Large intestine (tissue), 3 donors: ENCODE measurements around the gene TBC1D22A. TPM values are rescaled to one million over a fixed set of nuclear protein-coding genes. Genes with fewer than 3 reads are reported as not detected.

Experiments used
- DNase-seq, 2 donors: peaks; one replicate each; pipeline versions ENCODE4 v3.0.0 to v3.0.0-alpha.2; 2013
- H3K27ac ChIP-seq: one replicate; pipeline ENCODE4 v1.5.1; 2013; ENCODE audit warnings: low read length
- H3K27me3 ChIP-seq: 2 replicates; pipeline ENCODE4 v1.6.1; 2013; ENCODE audit warnings: low read length; ENCODE audit not compliant: control insufficient read depth, insufficient read depth
- H3K36me3 ChIP-seq: 2 replicates; pipeline ENCODE4 v1.6.1; 2013; ENCODE audit warnings: low read length; ENCODE audit not compliant: control insufficient read depth, insufficient read depth
- H3K4me1 ChIP-seq: one replicate; pipeline ENCODE4 v1.6.1; 2013; ENCODE audit warnings: low read length; ENCODE audit not compliant: control insufficient read depth, insufficient read depth
- H3K4me3 ChIP-seq: one replicate; pipeline ENCODE4 v1.5.1; 2013; ENCODE audit warnings: low read length
- H3K9me3 ChIP-seq: one replicate; pipeline ENCODE4 v1.6.1; 2013; ENCODE audit warnings: mild to moderate bottlenecking, low read depth, low read length, moderate library complexity; ENCODE audit not compliant: control insufficient read depth
- WGBS: methylation state at CpG from one replicate; pipeline ENCODE4 v1.1.5; 2013; ENCODE audit warnings: low lambda C conversion rate; ENCODE audit not compliant: insufficient coverage; 5-methylcytosine and 5-hydroxymethylcytosine counted together
- polyA plus RNA-seq: library from polyadenylated mRNA; unstranded; fragments of 120-200 nt; gene quantifications from one replicate; pipeline ENCODE4 v1.2.1, GENCODE V29; 2013

The TBC1D22A gene
- polyA plus RNA-seq, 1 donor: 21.5 TPM

DNA sequence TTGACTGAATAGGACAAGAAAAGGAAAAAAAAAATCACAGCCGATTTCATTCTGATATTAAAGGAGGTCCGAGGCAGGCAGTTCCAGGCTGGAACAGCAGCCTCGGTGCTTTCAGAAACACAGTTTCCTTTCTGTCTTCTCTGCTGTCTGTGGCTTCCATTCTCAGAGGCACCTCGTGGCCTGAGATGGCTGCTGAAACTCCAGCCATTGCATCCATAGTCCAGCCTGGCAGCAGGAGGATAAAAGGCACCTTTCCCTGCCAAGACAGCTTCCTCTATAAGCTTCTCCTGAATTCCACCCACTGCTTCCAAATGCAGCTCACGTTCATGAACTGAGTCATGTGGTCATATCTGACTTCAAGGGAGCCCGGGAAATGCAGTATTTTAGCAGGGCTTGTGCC is 390.5 kb downstream of the TBC1D22A start:
- Histone ChIP-seq H3K27me3 (no peaks in the 10 kb centered on the region), H3K4me1 (no peaks in the 10 kb centered on the region), H3K4me3 (no peak overlapping the region), H3K9me3 (no peaks in the 10 kb centered on the region), H3K27ac (no peak overlapping the region), H3K36me3 (no peaks in the 10 kb centered on the region)
- DNase-seq: no peak
- no CpG with 5 or more reads among the region's 6 CpGs for WGBS

GRCh38 chr22:47153854-47154525 is 391.5 kb downstream of the TBC1D22A start:
- no peaks in the 10 kb centered on the region for H3K9me3 ChIP-seq
- no peak overlapping the region for H3K4me3 ChIP-seq
- H3K27me3 ChIP-seq: no peaks in the 10 kb centered on the region
- H3K4me1 ChIP-seq: no peaks in the 10 kb centered on the region
- H3K36me3 ChIP-seq: no peaks in the 10 kb centered on the region
- no peak overlapping the region for H3K27ac ChIP-seq
- WGBS: 100% methylated on average over 1 of the region's 23 CpGs
- DNase-seq: no peak

DNA sequence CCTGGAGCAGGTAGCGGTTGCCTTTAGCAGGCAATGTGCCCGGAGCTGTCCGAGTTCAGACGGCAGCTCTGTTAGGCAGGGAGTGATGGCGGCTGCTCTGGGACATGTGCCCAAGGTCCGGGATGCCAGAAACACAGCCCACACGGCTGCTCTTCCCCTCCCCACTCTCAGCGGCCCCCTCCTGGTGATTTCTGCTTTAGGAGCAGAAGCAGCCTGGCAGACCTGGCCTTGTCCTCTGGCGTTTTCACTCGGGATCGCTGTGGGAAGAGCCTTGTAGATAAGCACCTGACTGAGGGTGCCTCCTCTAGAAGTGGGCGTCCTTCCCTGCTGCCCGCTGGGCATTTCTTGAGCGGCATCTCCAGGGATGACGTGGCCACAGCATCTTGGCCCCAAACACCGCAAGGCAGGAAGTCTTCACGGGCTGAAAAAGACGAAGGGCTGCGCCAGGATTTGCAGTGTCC is 392.2 kb downstream of the TBC1D22A start:
- no CpG with 5 or more reads among the region's 19 CpGs for WGBS
- H3K4me3 ChIP-seq: no peak overlapping the region

GRCh38 chr22:47155131-47155885 is 392.9 kb downstream of the TBC1D22A start:
- no peak for DNase-seq
- Histone ChIP-seq H3K4me1 (no peaks in the 10 kb centered on the region), H3K27me3 (no peaks in the 10 kb centered on the region), H3K27ac (no peak overlapping the region), H3K36me3 (no peaks in the 10 kb centered on the region), H3K4me3 (no peak overlapping the region), H3K9me3 (no peaks in the 10 kb centered on the region)
- 100% methylated on average over 1 of the region's 31 CpGs for WGBS

More for the DNA sequence above, 392.2 kb downstream of the TBC1D22A start:
- DNase-seq: no peak
- no peak overlapping the region for H3K27ac ChIP-seq
- H3K27me3 ChIP-seq: no peaks in the 10 kb centered on the region
- no peaks in the 10 kb centered on the region for H3K4me1 ChIP-seq
- H3K36me3 ChIP-seq: no peaks in the 10 kb centered on the region
- H3K9me3 ChIP-seq: no peaks in the 10 kb centered on the region

DNA sequence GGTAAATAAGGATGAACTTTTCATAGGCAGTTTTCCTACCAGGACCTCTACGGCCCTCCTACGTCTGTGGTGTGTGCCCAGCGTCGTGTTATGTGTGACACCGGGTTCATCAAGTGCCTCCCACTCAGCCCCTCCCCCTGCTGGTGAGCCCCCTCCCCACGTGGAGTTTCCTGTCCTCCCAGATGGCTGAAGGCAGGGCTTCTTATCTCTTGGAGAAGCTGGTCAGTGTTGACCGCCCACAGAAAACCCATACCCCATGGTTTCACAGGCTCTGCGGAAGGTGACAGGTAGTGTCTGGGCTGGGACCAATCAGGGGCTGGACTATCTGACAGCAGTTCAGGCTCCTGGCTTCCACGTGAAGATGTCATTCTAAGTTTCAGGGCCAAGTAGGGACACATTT is 393.5 kb downstream of the TBC1D22A start:
- Histone ChIP-seq H3K27ac (no peak overlapping the region), H3K4me3 (no peak overlapping the region), H3K36me3 (no peaks in the 10 kb centered on the region), H3K4me1 (no peaks in the 10 kb centered on the region), H3K9me3 (no peaks in the 10 kb centered on the region), H3K27me3 (no peaks in the 10 kb centered on the region)
- WGBS: no CpG with 5 or more reads among the region's 9 CpGs
- DNase-seq: no peak

GRCh38 chr22:47156352-47157092 is 394.1 kb downstream of the TBC1D22A start:
- Histone ChIP-seq H3K4me3 (no peak overlapping the region), H3K27ac (no peak overlapping the region), H3K36me3 (no peaks in the 10 kb centered on the region), H3K4me1 (no peaks in the 10 kb centered on the region), H3K9me3 (no peaks in the 10 kb centered on the region), H3K27me3 (no peaks in the 10 kb centered on the region)
- no peak for DNase-seq
- WGBS: no CpG with 5 or more reads among the region's 25 CpGs

GRCh38 chr22:47157093-47157420 is 394.6 kb downstream of the TBC1D22A start:
- Histone ChIP-seq H3K27me3 (no peaks in the 10 kb centered on the region), H3K9me3 (no peaks in the 10 kb centered on the region), H3K36me3 (no peaks in the 10 kb centered on the region), H3K27ac (no peak overlapping the region), H3K4me1 (no peaks in the 10 kb centered on the region), H3K4me3 (no peak overlapping the region)
- WGBS: no CpG with 5 or more reads among the region's 15 CpGs
- DNase-seq: no peak

GRCh38 chr22:47157486-47158270 is 395.2 kb downstream of the TBC1D22A start:
- Histone ChIP-seq H3K27ac (no peak overlapping the region), H3K4me1 (no peaks in the 10 kb centered on the region), H3K27me3 (no peaks in the 10 kb centered on the region), H3K9me3 (no peaks in the 10 kb centered on the region), H3K36me3 (no peaks in the 10 kb centered on the region), H3K4me3 (no peak overlapping the region)
- WGBS: no CpG with 5 or more reads among the region's 37 CpGs
- DNase-seq: no peak

DNA sequence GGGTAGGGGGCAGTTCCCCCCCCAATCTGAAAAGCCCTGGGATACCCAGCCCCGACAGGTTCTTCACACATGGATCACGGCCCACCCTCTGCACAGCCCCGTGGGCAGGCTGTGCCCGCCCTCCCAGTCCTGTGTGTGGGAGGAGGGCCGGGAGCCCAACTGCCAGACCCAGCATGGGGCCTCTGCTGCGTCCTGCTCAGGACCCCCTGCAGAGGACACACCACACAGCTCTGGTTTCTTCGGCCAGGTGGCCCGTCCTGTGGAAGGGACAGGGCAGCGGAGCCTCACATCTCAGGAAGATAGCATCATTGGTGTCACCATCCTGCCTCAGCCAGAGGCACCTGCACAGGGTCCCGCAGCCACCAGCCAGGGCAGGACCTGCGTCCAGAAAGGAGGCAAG is 396.0 kb downstream of the TBC1D22A start:
- Histone ChIP-seq H3K36me3 (no peaks in the 10 kb centered on the region), H3K27ac (no peak overlapping the region), H3K9me3 (no peaks in the 10 kb centered on the region), H3K27me3 (no peaks in the 10 kb centered on the region), H3K4me3 (no peak overlapping the region), H3K4me1 (no peaks in the 10 kb centered on the region)
- WGBS: no CpG with 5 or more reads among the region's 11 CpGs
- DNase-seq: no peak

- DNase-seq: no peak
- 100% methylated on average over 2 of the region's 4 CpGs for WGBS
- no peaks in the 10 kb centered on the region for H3K9me3 ChIP-seq
- H3K4me3 ChIP-seq: no peak overlapping the region
- no peaks in the 10 kb centered on the region for H3K4me1 ChIP-seq
- no peaks in the 10 kb centered on the region for H3K27me3 ChIP-seq
- no peaks in the 10 kb centered on the region for H3K36me3 ChIP-seq
- no peak overlapping the region for H3K27ac ChIP-seq
Observed at GRCh38 chr22:47159592-47159991, 397.1 kb downstream of the TBC1D22A start.
